MM.1S (cell line): ENCODE measurements around the gene FGF5.

Experiments
- CTCF ChIP-seq: fragments of 300-600 bp; sonication (generic); IDR thresholded peaks from 2 replicates; pipeline ENCODE4 v1.5.1; 2016; ENCODE audit warnings: antibody characterized with exemption, low read length, mixed read lengths
- EZH2 ChIP-seq: fragments of 300-600 bp; sonication (generic); optimal IDR thresholded peaks from 2 replicates; pipeline ENCODE3; 2017; ENCODE audit warnings: low read depth, mild to moderate bottlenecking, antibody characterized with exemption, low read length, mixed read lengths

DNA sequence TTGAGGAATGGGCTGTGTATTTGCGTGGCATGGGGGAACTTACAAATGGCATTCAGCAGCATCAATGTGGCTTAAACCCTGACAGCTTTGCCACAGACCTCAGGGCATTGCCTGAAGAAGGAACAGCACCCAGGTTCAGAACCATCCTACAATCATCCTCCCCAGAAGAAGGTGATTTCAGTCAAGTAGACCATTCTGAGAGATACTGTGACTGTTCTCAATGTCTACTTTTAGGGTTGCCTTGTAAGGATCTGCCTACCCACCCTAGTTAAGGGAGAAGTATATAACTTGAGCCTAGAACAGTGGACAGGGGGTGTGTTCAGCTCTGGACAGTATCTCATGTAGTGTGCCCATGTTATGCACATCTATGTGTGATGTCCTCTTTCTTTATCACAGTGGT lies 1.6 kb upstream of the FGF5 start:
- TF ChIP-seq EZH2 (no peak), CTCF (no peak)
